Measurements from ENCODE around the gene THTPA. TPM values are rescaled to one million over a fixed set of nuclear protein-coding genes. Genes with fewer than 3 reads are reported as not detected.

Gene THTPA
- total and polyA plus RNA-seq, 2 experiments from 2014 or later = 31.3 to 58.6 TPM

- H3K27ac ChIP-seq = no peak overlapping the region
- H3K9me3 ChIP-seq (ENCODE audit: low read depth) = no peaks in the 10 kb centered on the region
- H3K4me1 ChIP-seq (ENCODE audit: low read depth) = peaks cover under 1% of the 10 kb centered on the region
- H3K36me3 ChIP-seq = no peaks in the 10 kb centered on the region
- no peak overlapping the region for H3K4me3 ChIP-seq
- DNase-seq (ENCODE audit: low read depth in 1 of 2, low spot score in 1 of 2) = no peak
- H3K27me3 ChIP-seq = no peaks in the 10 kb centered on the region
- no peak for TF ChIP-seq CTCF (IDR thresholded peaks at IDR 0.05; ENCODE audit: low read depth, low read length)
Measured at GRCh38 chr14:23523229-23524016, 32.6 kb upstream of the THTPA start.

GRCh38 chr14:23524954-23525353 is 31.1 kb upstream of the THTPA start:
- Histone ChIP-seq H3K9me3 (ENCODE audit: low read depth) (no peaks in the 10 kb centered on the region), H3K36me3 (no peaks in the 10 kb centered on the region), H3K27me3 (no peaks in the 10 kb centered on the region), H3K4me3 (no peak overlapping the region), H3K4me1 (ENCODE audit: low read depth) (no peaks in the 10 kb centered on the region), H3K27ac (no peak overlapping the region)
- no peak for DNase-seq (ENCODE audit: low read depth in 1 of 2, low spot score in 1 of 2)
- TF ChIP-seq CTCF (IDR thresholded peaks at IDR 0.05; ENCODE audit: low read depth, low read length) = no peak

- no peak for TF ChIP-seq CTCF (IDR thresholded peaks at IDR 0.05; ENCODE audit: low read depth, low read length)
- Histone ChIP-seq H3K36me3 (no peaks in the 10 kb centered on the region), H3K4me3 (no peak overlapping the region), H3K4me1 (ENCODE audit: low read depth) (no peaks in the 10 kb centered on the region), H3K27me3 (no peaks in the 10 kb centered on the region), H3K9me3 (ENCODE audit: low read depth) (no peaks in the 10 kb centered on the region), H3K27ac (no peak overlapping the region)
- no peak for DNase-seq (ENCODE audit: low read depth in 1 of 2, low spot score in 1 of 2)
Measured at GRCh38 chr14:23525611-23526010, 30.5 kb upstream of the THTPA start.

- H3K9me3 ChIP-seq (ENCODE audit: low read depth) = no peaks in the 10 kb centered on the region
- no peaks in the 10 kb centered on the region for H3K36me3 ChIP-seq
- peak; percentile 10 for TF ChIP-seq CTCF (IDR thresholded peaks at IDR 0.05; ENCODE audit: low read depth, low read length)
- H3K27me3 ChIP-seq = no peaks in the 10 kb centered on the region
- H3K27ac ChIP-seq = no peak overlapping the region
- DNase-seq (ENCODE audit: low read depth in 1 of 2, low spot score in 1 of 2) = no peak
- H3K4me3 ChIP-seq = no peak overlapping the region
- H3K4me1 ChIP-seq (ENCODE audit: low read depth) = no peaks in the 10 kb centered on the region
Measured at GRCh38 chr14:23528555-23528954, 27.5 kb upstream of the THTPA start.

- no peak for TF ChIP-seq CTCF (IDR thresholded peaks at IDR 0.05; ENCODE audit: low read depth, low read length)
- H3K27ac ChIP-seq = no peak overlapping the region
- no peak overlapping the region for H3K4me3 ChIP-seq
- H3K4me1 ChIP-seq (ENCODE audit: low read depth) = no peaks in the 10 kb centered on the region
- H3K9me3 ChIP-seq (ENCODE audit: low read depth) = no peaks in the 10 kb centered on the region
- H3K36me3 ChIP-seq = no peaks in the 10 kb centered on the region
- no peaks in the 10 kb centered on the region for H3K27me3 ChIP-seq
- no peak for DNase-seq (ENCODE audit: low read depth in 1 of 2, low spot score in 1 of 2)
Measured at GRCh38 chr14:23529016-23529415, 27.1 kb upstream of the THTPA start.
